ENCODE data around the gene ELK3.

- TF ChIP-seq CTCF (conservative IDR thresholded peaks at IDR 0.05): no peak
- no peak for TF ChIP-seq ZFX (IDR thresholded peaks at IDR 0.05)
These were observed 109.5 kb downstream of the ELK3 start for GRCh38 chr12:96303653-96304052.

Data from C4-2B (cell line).